GM18951 (cell line): Measurements from ENCODE around the gene PALLD.
"Not testable (repeated sequence)": the region's sequence is repeated elsewhere in the genome, so short reads cannot be mapped to it uniquely, and the experiment has no call there.

Source experiments
- POLR2A ChIP-seq: IDR thresholded peaks from 4 replicates; pipeline ENCODE4 v1.6.1; 2011; ENCODE audit warnings: mild to moderate bottlenecking; ENCODE audit not compliant: insufficient read length, insufficient read depth; ENCODE audit errors: extremely low read depth
- in situ Hi-C: fragments of 300-500 bp; cut with MboI; formaldehyde crosslinking; loops from one replicate; pipeline ENCODE4 v1.12.0; 2022; ENCODE audit warnings: low sequenced_read_pairs, mixed read lengths, inconsistent platforms; ENCODE audit not compliant: unreplicated experiment

The PALLD gene

GRCh38 chr4:168920441-168921065 lies 423.7 kb downstream of the PALLD start:
- in situ Hi-C loops, result loop anchor here (10.0 to 25.0 kb wide), 2 partner anchors 408 to 564 kb away; no protein-coding TSS in a partner anchor
- no peak for TF ChIP-seq POLR2A

GRCh38 chr4:168923526-168924194 lies 426.8 kb downstream of the PALLD start:
- no peak for TF ChIP-seq POLR2A
- in situ Hi-C loops, result loop anchor here (10.0 to 25.0 kb wide), 2 partner anchors 411 to 561 kb away; no protein-coding TSS in a partner anchor

GRCh38 chr4:168924667-168925066 lies 427.8 kb downstream of the PALLD start:
- in situ Hi-C loops, result loop anchor here (10.0 to 25.0 kb wide), 2 partner anchors 412 to 560 kb away; no protein-coding TSS in a partner anchor
- no peak for TF ChIP-seq POLR2A

- in situ Hi-C loops, result loop anchor here (10.0 kb wide), 1 partner anchor 559 kb away; no protein-coding TSS in a partner anchor
- TF ChIP-seq POLR2A, result no peak
Observed at GRCh38 chr4:168925789-168926490, 429.1 kb downstream of the PALLD start.

- TF ChIP-seq POLR2A, result no peak
- in situ Hi-C loops, result loop anchor here (10.0 kb wide), 1 partner anchor 556 kb away; no protein-coding TSS in a partner anchor
Observed at GRCh38 chr4:168928346-168928745, 431.5 kb downstream of the PALLD start.

GRCh38 chr4:168928875-168929274 lies 432.0 kb downstream of the PALLD start:
- no peak for TF ChIP-seq POLR2A
- in situ Hi-C loops, result loop anchor here (10.0 kb wide), 1 partner anchor 556 kb away; no protein-coding TSS in a partner anchor

- TF ChIP-seq POLR2A, result no peak
- in situ Hi-C loops, result no loop called here
Observed at GRCh38 chr4:168930413-168931196, 433.8 kb downstream of the PALLD start.

- in situ Hi-C loops, result no loop called here
- TF ChIP-seq POLR2A, result no peak
Observed at GRCh38 chr4:168931215-168931650, 434.4 kb downstream of the PALLD start.

- in situ Hi-C loops, result no loop called here
Observed at GRCh38 chr4:168932138-168932537, 435.3 kb downstream of the PALLD start.

GRCh38 chr4:168933423-168933822 lies 436.6 kb downstream of the PALLD start:
- in situ Hi-C loops, result no loop called here
- TF ChIP-seq POLR2A, result no peak

More at GRCh38 chr4:168932138-168932537, 435.3 kb downstream of the PALLD start:
- no peak for TF ChIP-seq POLR2A

- in situ Hi-C loops, result not testable (repeated sequence)
Observed at GRCh38 chr4:168937473-168937872, 440.6 kb downstream of the PALLD start.

GRCh38 chr4:168942985-168943384 lies 446.1 kb downstream of the PALLD start:
- no peak for TF ChIP-seq POLR2A
- in situ Hi-C loops, result no loop called here

GRCh38 chr4:168945291-168945690 lies 448.4 kb downstream of the PALLD start:
- in situ Hi-C loops, result no loop called here
- no peak for TF ChIP-seq POLR2A

- in situ Hi-C loops, result not testable (repeated sequence)
Observed at GRCh38 chr4:168952821-168953246, 456.0 kb downstream of the PALLD start.
